Pancreas (tissue), 10 donors: Measurements from ENCODE around the gene LTK. TPM values are rescaled to one million over a fixed set of nuclear protein-coding genes. Genes with fewer than 3 reads are reported as not detected.

ENCODE experiments used
- ATAC-seq, 4 donors: fragments of 200-7000 bp; cut with Tn5 transposase; one replicate each; pipeline versions ENCODE4 v1.8.0 to v1.9.1; 2020; ENCODE audit warnings: mild to moderate bottlenecking in 4 of 4, moderate library complexity in 4 of 4
- DNase-seq, 6 donors: peaks; one replicate each; pipeline ENCODE4 v3.0.0-alpha.2; 2020
- FAIRE-seq: peaks from 2 replicates; lab custom pipeline; 2012; peaks lifted over from hg19 to GRCh38; lab: Jason Lieb, UNC
- H3K27ac ChIP-seq, 4 donors: fragments of 200-600 bp; sonication (generic); 1 replicate in 3 of 4; 2 replicates in 1 of 4; pipeline versions ENCODE4 v1.5.0 to v1.8.0; 2020
- H3K27me3 ChIP-seq, 4 donors: fragments of 200-600 bp; one replicate each; pipeline ENCODE4 v1.8.0; 2021
- H3K36me3 ChIP-seq, 3 donors: fragments of 200-600 bp; sonication (generic) in 1 of 3; one replicate each; pipeline versions ENCODE4 v1.5.0 to v1.8.0; 2020 to 2021
- H3K4me1 ChIP-seq, 3 donors: fragments of 200-600 bp; one replicate each; pipeline ENCODE4 v1.8.0; 2021
- H3K4me3 ChIP-seq, 4 donors: fragments of 200-600 bp; sonication (generic) in 2 of 4; one replicate each; pipeline versions ENCODE4 v1.5.0 to v1.8.0; 2020 to 2021
- H3K9me3 ChIP-seq, 4 donors: fragments of 200-600 bp; one replicate each; pipeline ENCODE4 v1.8.0; 2021
- WGBS, 2 donors: extraction: QIAGEN DNeasy Blood & Tissue Kit; methylation state at CpG; one replicate each; pipeline ENCODE4 v1.1.7; 2013; 5-methylcytosine and 5-hydroxymethylcytosine counted together
- intact Hi-C, 3 donors: fragments of 100-400 bp; cut with DNase I; formaldehyde crosslinking; loops; one replicate each; pipeline versions ENCODE4 v1.11.1 to v1.14.2; 2022
- polyA plus RNA-seq, 2 donors: library from polyadenylated mRNA; stranded (reverse); fragments of 200-250 nt; gene quantifications; one replicate each; pipeline ENCODE4 v1.2.3, GENCODE V29; 2013
- total RNA-seq, 6 donors: library from RNA; stranded (reverse); fragmentation: NEBNext Ultra II Directional in 4 of 6; extraction: Animal tissue kit (Norgen Biotek cat#: 25700) in 4 of 6; gene quantifications; one replicate each; pipeline versions ENCODE4 v1.2.1 to v1.2.4, GENCODE V29; 2021 to 2023
- TF ChIP-seq, protein P1 (sequence below), 4 donors: fragments of 200-600 bp; sonication (generic) in 3 of 4; IDR thresholded peaks; one replicate each; pipeline versions ENCODE4 v1.5.0 to v1.8.0; 2021; ENCODE audit warnings: antibody characterized with exemption in 4 of 4
- donor health status: healthy with polysubstance abuse.
- donor health status: DM: no; HTN: no; CAD: no; lungs with moderate emphysema.
- donor health status: DM: no; HTN: no; CAD: no.
- donor health status: control.
- donor health status: control.
- donor health status: Bipolar disorder and iron deficiency.
- donor health status: DM: yes; HTN: yes; CAD: no.
- donor health status: DM: no; HTN: no; CAD: no.
- donor health status: DM: no; HTN: no; CAD: no.
- donor health status: DM: yes; HTN: yes; CAD: no.

LTK gene
- total and polyA plus RNA-seq, 8 donors, result 0.17 to 0.63 (median 0.26) TPM

DNA sequence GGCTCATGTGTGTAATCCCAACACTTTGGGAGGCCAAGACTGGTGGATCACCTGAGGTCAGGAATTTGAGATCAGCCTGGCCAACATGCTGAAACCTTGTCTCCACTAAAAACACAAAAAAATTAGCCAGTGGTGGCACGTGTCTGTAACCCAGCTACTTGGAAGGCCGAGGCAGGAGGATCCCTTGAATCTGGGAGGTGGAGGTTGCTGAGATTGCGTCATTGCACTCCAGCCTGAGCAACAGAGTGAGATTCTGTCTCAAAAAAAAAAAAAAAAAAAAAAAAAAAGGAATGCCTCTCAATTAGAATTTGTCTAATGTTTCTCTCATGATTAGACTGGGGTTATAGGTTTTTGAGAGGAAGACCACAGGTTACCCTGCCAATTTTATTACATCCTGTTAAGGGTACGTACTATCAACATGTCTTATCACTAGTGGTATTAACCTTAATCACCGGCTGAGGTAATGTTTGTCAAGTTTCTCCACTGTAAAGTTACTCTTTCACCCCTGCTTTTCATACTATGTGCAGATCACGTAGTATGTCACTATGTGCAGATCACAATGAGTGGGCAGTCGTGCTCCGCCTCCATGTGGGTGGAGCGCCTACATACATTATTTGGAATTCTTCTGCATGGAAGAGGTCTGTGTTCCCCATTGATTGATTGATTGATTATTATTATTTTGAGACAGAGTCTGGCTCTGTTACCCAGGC, 36.6 kb upstream of the LTK start:
- H3K27ac ChIP-seq, result no peak overlapping the region
- no peaks in the 10 kb centered on the region for H3K27me3 ChIP-seq
- WGBS, 2 donors, result 68 to 74% methylated on average over 9 of the region's 9 CpGs
- no peak overlapping the region for H3K4me3 ChIP-seq
- H3K4me1 ChIP-seq, result no peaks in the 10 kb centered on the region
- DNase-seq, result no peak
- ATAC-seq, result no peak
- no peak for FAIRE-seq
- TF ChIP-seq, protein P1, sequence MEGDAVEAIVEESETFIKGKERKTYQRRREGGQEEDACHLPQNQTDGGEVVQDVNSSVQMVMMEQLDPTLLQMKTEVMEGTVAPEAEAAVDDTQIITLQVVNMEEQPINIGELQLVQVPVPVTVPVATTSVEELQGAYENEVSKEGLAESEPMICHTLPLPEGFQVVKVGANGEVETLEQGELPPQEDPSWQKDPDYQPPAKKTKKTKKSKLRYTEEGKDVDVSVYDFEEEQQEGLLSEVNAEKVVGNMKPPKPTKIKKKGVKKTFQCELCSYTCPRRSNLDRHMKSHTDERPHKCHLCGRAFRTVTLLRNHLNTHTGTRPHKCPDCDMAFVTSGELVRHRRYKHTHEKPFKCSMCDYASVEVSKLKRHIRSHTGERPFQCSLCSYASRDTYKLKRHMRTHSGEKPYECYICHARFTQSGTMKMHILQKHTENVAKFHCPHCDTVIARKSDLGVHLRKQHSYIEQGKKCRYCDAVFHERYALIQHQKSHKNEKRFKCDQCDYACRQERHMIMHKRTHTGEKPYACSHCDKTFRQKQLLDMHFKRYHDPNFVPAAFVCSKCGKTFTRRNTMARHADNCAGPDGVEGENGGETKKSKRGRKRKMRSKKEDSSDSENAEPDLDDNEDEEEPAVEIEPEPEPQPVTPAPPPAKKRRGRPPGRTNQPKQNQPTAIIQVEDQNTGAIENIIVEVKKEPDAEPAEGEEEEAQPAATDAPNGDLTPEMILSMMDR (IDR thresholded peaks at IDR 0.05), result no peak
- no peaks in the 10 kb centered on the region for H3K36me3 ChIP-seq
- H3K9me3 ChIP-seq, result no peaks in the 10 kb centered on the region
- intact Hi-C loops, result no loop called here

DNA sequence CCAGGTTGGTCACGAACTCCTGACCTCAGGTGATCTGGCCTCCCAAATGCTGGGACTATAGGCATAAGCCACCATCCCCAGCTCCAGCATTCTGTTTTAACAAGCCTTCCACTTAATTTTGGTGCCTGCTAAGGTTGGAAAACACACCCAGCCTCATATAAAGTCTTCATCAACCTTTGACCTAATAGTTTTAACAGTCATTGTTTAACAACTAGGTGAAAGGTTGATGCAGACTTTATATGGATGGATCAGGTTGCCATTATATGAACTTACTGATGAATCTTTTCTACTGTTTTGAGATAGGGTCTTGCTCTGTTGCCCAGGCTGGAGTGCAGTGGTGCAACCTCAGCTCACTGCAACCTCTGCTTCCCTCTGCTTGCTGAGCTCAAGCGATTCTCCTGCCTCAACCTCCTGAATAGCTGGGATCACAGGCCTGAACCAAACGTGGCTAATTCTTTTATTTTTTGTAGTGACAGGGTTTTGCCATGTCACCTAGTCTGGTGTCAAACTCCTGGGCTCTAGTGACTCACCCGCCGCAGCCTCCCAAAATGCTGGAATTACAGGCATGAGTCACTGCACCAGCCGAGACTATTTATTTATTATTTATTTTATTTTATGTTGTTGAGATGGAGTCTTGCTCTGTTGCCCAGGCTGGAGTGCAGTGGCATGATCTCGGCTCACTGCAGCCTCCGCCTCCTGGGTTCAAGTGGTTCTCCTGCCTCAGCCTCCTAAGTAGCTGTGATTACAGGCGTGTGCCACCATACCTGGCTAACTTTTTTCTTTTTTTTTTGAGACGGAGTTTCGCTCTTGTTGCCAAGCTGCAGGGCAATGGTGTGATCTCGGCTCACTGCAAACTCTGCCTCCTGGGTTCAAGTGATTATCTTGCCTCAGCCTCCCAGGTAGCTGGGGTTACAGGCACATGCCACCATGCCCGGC, 33.5 kb upstream of the LTK start:
- TF ChIP-seq, protein P1 (IDR thresholded peaks at IDR 0.05), result no peak
- DNase-seq (no peak), ATAC-seq (no peak), FAIRE-seq (no peak)
- no peaks in the 10 kb centered on the region for H3K27me3 ChIP-seq
- H3K36me3 ChIP-seq, result no peaks in the 10 kb centered on the region
- WGBS, 2 donors, result 73 to 80% methylated on average over 13 of the region's 13 CpGs
- H3K9me3 ChIP-seq, result no peaks in the 10 kb centered on the region
- H3K4me1 ChIP-seq, result peaks cover 0 to 5% (median 0%) of the 10 kb centered on the region in 3 donors
- no peak overlapping the region for H3K27ac ChIP-seq
- intact Hi-C loops, result no loop called here
- H3K4me3 ChIP-seq, result no peak overlapping the region

DNA sequence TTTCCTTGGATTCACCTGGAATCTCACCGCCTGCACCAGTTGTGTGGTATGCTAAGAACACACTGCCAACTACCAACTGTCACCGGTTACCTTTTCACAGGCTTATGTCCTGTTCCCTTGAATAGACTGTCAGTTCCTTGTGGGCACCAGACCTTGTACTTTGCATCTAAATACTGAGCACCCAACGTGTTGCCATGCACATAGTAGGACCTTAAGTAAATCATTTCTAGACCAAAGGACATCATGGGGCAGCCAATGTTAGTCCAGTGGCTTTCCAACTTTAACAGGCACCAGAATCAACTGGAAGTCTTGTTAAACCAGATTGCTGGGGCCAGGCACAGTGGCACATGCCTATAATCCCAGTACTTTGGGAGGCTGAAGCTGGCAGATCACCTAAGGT, 31.6 kb upstream of the LTK start:
- Histone ChIP-seq H3K27ac (no peak overlapping the region), H3K27me3 (no peaks in the 10 kb centered on the region), H3K9me3 (no peaks in the 10 kb centered on the region), H3K4me3 (no peak overlapping the region), H3K4me1 (peaks cover 0 to 5% (median 0%) of the 10 kb centered on the region in 3 donors), H3K36me3 (no peaks in the 10 kb centered on the region)
- TF ChIP-seq, protein P1 (IDR thresholded peaks at IDR 0.05), result no peak
- intact Hi-C loops, result no loop called here
- FAIRE-seq, result no peak
- no peak for ATAC-seq
- 71 to 80% methylated on average over 3 of the region's 3 CpGs for WGBS, 2 donors
- DNase-seq, result no peak

DNA sequence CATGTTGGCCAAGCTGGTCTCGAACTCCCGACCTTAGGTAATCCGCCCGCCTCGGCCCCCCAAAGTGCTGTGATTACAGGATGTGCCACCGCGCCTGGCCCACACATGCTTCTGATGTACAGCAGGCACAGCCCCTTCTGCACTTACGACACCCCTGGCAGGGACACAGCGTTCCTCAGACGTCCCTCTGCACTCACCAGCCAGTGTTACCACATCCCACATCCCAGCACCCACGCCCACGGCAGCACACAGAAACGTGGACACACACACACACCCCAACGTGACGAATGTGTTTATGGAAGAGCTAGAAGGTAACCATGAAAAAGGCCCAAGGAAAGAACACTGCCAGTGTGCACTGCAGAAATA, 31.0 kb upstream of the LTK start:
- TF ChIP-seq, protein P1 (IDR thresholded peaks at IDR 0.05), result no peak
- Histone ChIP-seq H3K4me1 (peaks cover 0 to 5% (median 0%) of the 10 kb centered on the region in 3 donors), H3K4me3 (peak overlapping the region in 2 of 4 donors; percentile 70), H3K27ac (no peak overlapping the region), H3K36me3 (no peaks in the 10 kb centered on the region), H3K27me3 (no peaks in the 10 kb centered on the region), H3K9me3 (no peaks in the 10 kb centered on the region)
- DNase-seq, result peak in 1 of 6 donors; percentile 27
- no peak for FAIRE-seq
- intact Hi-C loops, result no loop called here
- WGBS, 2 donors, result 74% methylated on average over 13 to 15 of the region's 15 CpGs
- peak in 3 of 4 donors; percentile 6 to 24 (median 10) for ATAC-seq
